Umbilical cord (tissue), 2 donors: ENCODE data around the gene IP6K3. TPM values are rescaled to one million over a fixed set of nuclear protein-coding genes. Genes with fewer than 3 reads are reported as not detected.

Experiments used
- DNase-seq: peaks from one replicate; pipeline ENCODE4 v3.0.0-alpha.2; 2015; ENCODE audit warnings: low spot score
- total RNA-seq: library from RNA; depleted of rRNA; stranded (reverse); fragments of >200 nt; gene quantifications from one replicate; pipeline ENCODE4 v1.2.3, GENCODE V29; 2014; ENCODE audit warnings: low replicate concordance; ENCODE audit not compliant: insufficient read depth

IP6K3 gene
- total RNA-seq, 1 donor from 2014 or later, result 4.1 TPM

GRCh38 chr6:33724102-33725023 lies 22.3 kb downstream of the IP6K3 start:
- DNase-seq, result no peak

GRCh38 chr6:33723371-33724085 lies 23.2 kb downstream of the IP6K3 start:
- no peak for DNase-seq

GRCh38 chr6:33722103-33722623 lies 24.5 kb downstream of the IP6K3 start:
- no peak for DNase-seq

GRCh38 chr6:33721508-33721907 lies 25.2 kb downstream of the IP6K3 start:
- DNase-seq, result no peak

GRCh38 chr6:33720998-33721397 lies 25.7 kb downstream of the IP6K3 start:
- no peak for DNase-seq

- DNase-seq, result no peak
Measured at GRCh38 chr6:33719326-33719987, 27.2 kb downstream of the IP6K3 start.

GRCh38 chr6:33718713-33719112 lies 28.0 kb downstream of the IP6K3 start:
- DNase-seq, result no peak

GRCh38 chr6:33717934-33718455 lies 28.7 kb downstream of the IP6K3 start:
- DNase-seq, result peak; percentile 78

- no peak for DNase-seq
Measured at GRCh38 chr6:33716890-33717632, 29.6 kb downstream of the IP6K3 start.

GRCh38 chr6:33716379-33716778 lies 30.3 kb downstream of the IP6K3 start:
- no peak for DNase-seq

GRCh38 chr6:33714385-33715040 lies 32.2 kb downstream of the IP6K3 start:
- DNase-seq, result no peak

- DNase-seq, result no peak
Measured at GRCh38 chr6:33713786-33714185, 32.9 kb downstream of the IP6K3 start.

GRCh38 chr6:33712914-33713313 lies 33.8 kb downstream of the IP6K3 start:
- DNase-seq, result no peak

- peak; percentile 99 for DNase-seq
Measured at GRCh38 chr6:33711140-33712129, 35.3 kb downstream of the IP6K3 start, which contains the start of gene UQCC2. Gene UQCC2 (minus strand): TSS chr6:33711700. CDS start chr6:33711686, 14 bp downstream.

- no peak for DNase-seq
Measured at GRCh38 chr6:33710296-33711121, 36.2 kb downstream of the IP6K3 start.

- no peak for DNase-seq
Measured at GRCh38 chr6:33709605-33710295, 37.0 kb downstream of the IP6K3 start.

GRCh38 chr6:33708516-33709204 lies 38.0 kb downstream of the IP6K3 start:
- DNase-seq, result no peak
